H9 (cell line): ENCODE measurements around the gene RBM12. TPM values are rescaled to one million over a fixed set of nuclear protein-coding genes. Genes with fewer than 3 reads are reported as not detected.

Source experiments
- DNase-seq: peaks from one replicate; pipeline ENCODE4 v3.0.0-alpha.2; 2017
- H2AFZ ChIP-seq: one replicate; pipeline ENCODE4 v1.6.1; 2013; ENCODE audit warnings: mild to moderate bottlenecking, low read length, control low read depth, moderate library complexity
- H2AK5ac ChIP-seq: 2 replicates; pipeline ENCODE4 v1.6.1; 2013; ENCODE audit warnings: low read length, control low read depth, mixed read lengths; ENCODE audit not compliant: insufficient read length
- H2BK120ac ChIP-seq: one replicate; pipeline ENCODE4 v1.6.1; 2013; ENCODE audit warnings: low read depth, mild to moderate bottlenecking, low read length, control low read depth, inconsistent platforms; ENCODE audit not compliant: poor library complexity, severe bottlenecking
- H2BK12ac ChIP-seq: 2 replicates; pipeline ENCODE4 v1.6.1; 2013; ENCODE audit warnings: low read length, control low read depth, mixed read lengths, low read depth; ENCODE audit not compliant: insufficient read length
- H2BK15ac ChIP-seq: 2 replicates; pipeline ENCODE4 v1.6.1; 2013; ENCODE audit warnings: low read depth, low read length, control low read depth
- H2BK20ac ChIP-seq: one replicate; pipeline ENCODE4 v1.6.1; 2013; ENCODE audit warnings: low read depth, mild to moderate bottlenecking, low read length, control low read depth, inconsistent platforms; ENCODE audit not compliant: poor library complexity, severe bottlenecking
- H2BK5ac ChIP-seq: 2 replicates; pipeline ENCODE4 v1.6.1; 2013; ENCODE audit warnings: low read length, control low read depth, mixed read lengths; ENCODE audit not compliant: insufficient read length
- H3K14ac ChIP-seq: 2 replicates; pipeline ENCODE4 v1.6.1; 2013; ENCODE audit warnings: low read length, control low read depth; ENCODE audit not compliant: insufficient read depth
- H3K18ac ChIP-seq: 2 replicates; pipeline ENCODE4 v1.6.1; 2013; ENCODE audit warnings: low read depth, mild to moderate bottlenecking, mixed read lengths, low read length, control low read depth; ENCODE audit not compliant: insufficient read length
- H3K23ac ChIP-seq: 2 replicates; pipeline ENCODE4 v1.6.1; 2013; ENCODE audit warnings: low read length, control low read depth, mixed read lengths, low read depth; ENCODE audit not compliant: insufficient read length
- H3K23me2 ChIP-seq: 2 replicates; pipeline ENCODE4 v1.6.1; 2013; ENCODE audit warnings: low read depth, mild to moderate bottlenecking, mixed read lengths, low read length, control low read depth; ENCODE audit not compliant: insufficient read length, poor library complexity, severe bottlenecking
- H3K27ac ChIP-seq: 2 replicates; pipeline ENCODE4 v1.5.1; 2013; ENCODE audit warnings: low read length, control low read depth, mixed read lengths, low read depth; ENCODE audit not compliant: insufficient read length
- H3K27me3 ChIP-seq: 2 replicates; pipeline ENCODE4 v1.6.1; 2013; ENCODE audit warnings: low read length, control low read depth, inconsistent platforms; ENCODE audit not compliant: insufficient read depth
- H3K4ac ChIP-seq: 2 replicates; pipeline ENCODE4 v1.6.1; 2013; ENCODE audit warnings: low read depth, mild to moderate bottlenecking, control low read depth, inconsistent platforms, low read length, moderate library complexity
- H3K4me1 ChIP-seq: 2 replicates; pipeline ENCODE4 v1.6.1; 2013; ENCODE audit warnings: low read length, control low read depth, inconsistent platforms; ENCODE audit not compliant: insufficient read depth
- H3K4me2 ChIP-seq: 2 replicates; pipeline ENCODE4 v1.6.1; 2013; ENCODE audit warnings: low read length, control low read depth, mixed read lengths; ENCODE audit not compliant: insufficient read length, insufficient read depth
- H3K56ac ChIP-seq: 2 replicates; pipeline ENCODE4 v1.6.1; 2013; ENCODE audit warnings: low read depth, mild to moderate bottlenecking, mixed read lengths, low read length, control low read depth; ENCODE audit not compliant: insufficient read length
- H3K79me1 ChIP-seq: 2 replicates; pipeline ENCODE4 v1.6.1; 2013; ENCODE audit warnings: low read depth, mild to moderate bottlenecking, moderate library complexity, low read length, control low read depth, inconsistent platforms; ENCODE audit not compliant: insufficient read depth, poor library complexity, severe bottlenecking
- H3K79me2 ChIP-seq: 2 replicates; pipeline ENCODE4 v1.6.1; 2013; ENCODE audit warnings: low read length, control low read depth, inconsistent platforms; ENCODE audit not compliant: insufficient read depth
- H3K9ac ChIP-seq: 2 replicates; pipeline ENCODE4 v1.6.1; 2013; ENCODE audit warnings: low read length, control low read depth, mixed read lengths; ENCODE audit not compliant: insufficient read length; ENCODE audit errors: extremely low read depth
- H3K9me3 ChIP-seq: one replicate; pipeline ENCODE4 v1.6.1; 2013; ENCODE audit warnings: low read depth, low read length, inconsistent platforms; ENCODE audit not compliant: control insufficient read depth
- H3T11ph ChIP-seq: one replicate; pipeline ENCODE4 v1.6.1; 2013; ENCODE audit warnings: mild to moderate bottlenecking, low read length, control low read depth, inconsistent platforms
- H4K20me1 ChIP-seq: one replicate; pipeline ENCODE4 v1.6.1; 2013; ENCODE audit not compliant: control insufficient read depth, insufficient read length, insufficient read depth
- H4K5ac ChIP-seq: 2 replicates; pipeline ENCODE4 v1.6.1; 2013; ENCODE audit warnings: low read depth, mild to moderate bottlenecking, mixed read lengths, low read length, control low read depth; ENCODE audit not compliant: insufficient read length
- H4K8ac ChIP-seq: replicated peaks from 2 replicates; pipeline ENCODE4 v1.6.1; 2013; ENCODE audit warnings: low read length, control low read depth, mixed read lengths, low read depth; ENCODE audit not compliant: insufficient read length
- H4K91ac ChIP-seq: 2 replicates; pipeline ENCODE4 v1.6.1; 2013; ENCODE audit warnings: low read depth, mild to moderate bottlenecking, moderate library complexity, mixed read lengths, low read length, control low read depth; ENCODE audit not compliant: insufficient read length
- H3K27ac Mint-ChIP-seq, 3 experiments: 2 replicates in 2 of 3; 3 replicates in 1 of 3; pipeline ENCODE4 v1.8.0; 2020 to 2021; ENCODE audit warnings: mixed read lengths in 3 of 3, mild to moderate bottlenecking in 1 of 3, moderate library complexity in 1 of 3
- H3K27me3 Mint-ChIP-seq: 2 replicates; pipeline ENCODE4 v1.8.0; 2021; ENCODE audit warnings: low read depth, mild to moderate bottlenecking, moderate library complexity, mixed read lengths
- H3K36me3 Mint-ChIP-seq, 3 experiments: 2 replicates in 2 of 3; 3 replicates in 1 of 3; pipeline ENCODE4 v1.8.0; 2020 to 2021; ENCODE audit warnings: low read depth in 3 of 3, mixed read lengths in 3 of 3; ENCODE audit not compliant: insufficient read depth in 1 of 3
- H3K4me1 Mint-ChIP-seq, 2 experiments: 2 replicates each; pipeline ENCODE4 v1.8.0; 2020; ENCODE audit warnings: mixed read lengths in 2 of 2
- H3K4me3 Mint-ChIP-seq, 2 experiments: 2 replicates in 1 of 2; 3 replicates in 1 of 2; pipeline ENCODE4 v1.8.0; 2020 to 2021; ENCODE audit warnings: mild to moderate bottlenecking in 2 of 2, mixed read lengths in 2 of 2, moderate library complexity in 1 of 2
- H3K9me3 Mint-ChIP-seq, 2 experiments: 2 replicates in 1 of 2; 3 replicates in 1 of 2; pipeline ENCODE4 v1.8.0; 2020; ENCODE audit warnings: mild to moderate bottlenecking in 2 of 2, mixed read lengths in 2 of 2, moderate library complexity in 1 of 2
- CTCF ChIP-seq: fragments of 200-600 bp; sonication (generic); conservative IDR thresholded peaks from 3 replicates; pipeline ENCODE4 v1.8.0; 2021; ENCODE audit warnings: antibody characterized with exemption, mild to moderate bottlenecking
- WGBS: extraction: QIAGEN DNeasy Blood & Tissue Kit; methylation state at CpG from one replicate; pipeline ENCODE4 v1.1.7; 2013; ENCODE audit warnings: missing lambda C conversion rate, low lambda C conversion rate, mixed read lengths; ENCODE audit not compliant: insufficient read length; ENCODE audit errors: extremely low coverage; 5-methylcytosine and 5-hydroxymethylcytosine counted together
- total RNA-seq: library from RNA; stranded (reverse); gene quantifications from 2 replicates; pipeline ENCODE4 v1.2.1, GENCODE V29; 2021

Gene RBM12
- total RNA-seq, 1 experiment from 2014 or later: 260 TPM

DNA sequence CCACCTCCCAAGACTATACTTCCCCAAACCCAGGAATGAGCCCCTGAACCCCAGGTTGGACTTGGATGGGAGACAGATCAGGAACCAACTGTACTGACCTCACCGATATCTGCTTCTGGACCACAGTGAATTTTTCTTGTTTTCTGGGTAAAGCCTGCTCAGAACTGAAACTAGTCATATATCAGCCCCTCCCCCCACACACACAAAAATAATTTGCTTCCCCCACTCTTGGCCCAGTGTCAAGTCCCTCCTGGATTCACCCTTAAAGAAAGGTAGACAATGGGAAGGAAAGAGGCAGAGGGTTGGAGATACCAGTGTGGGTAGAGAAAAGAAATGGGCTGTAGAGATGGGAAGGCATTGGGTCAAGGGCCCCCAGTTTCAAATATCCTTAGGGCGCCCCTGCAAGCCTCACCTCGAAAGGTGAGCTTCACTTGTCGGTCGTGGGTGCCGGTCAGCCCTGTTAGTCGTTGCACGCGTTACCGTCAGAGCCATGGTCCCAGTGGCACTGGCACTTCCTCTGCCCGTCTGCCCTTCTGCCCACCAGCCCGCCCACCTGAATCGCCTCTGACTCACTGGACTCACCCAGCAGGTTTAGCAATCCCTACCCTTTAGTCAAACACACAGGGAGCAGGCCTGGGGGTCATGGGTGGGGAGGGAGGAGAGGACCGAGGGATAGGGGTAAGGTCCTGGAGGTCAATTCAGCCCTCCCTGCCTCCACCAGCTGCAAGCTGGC is 57.5 kb downstream of the RBM12 start:
- Histone ChIP-seq H3K9me3 (no peaks in the 10 kb centered on the region), H2AK5ac (no peak overlapping the region), H3K56ac (no peak overlapping the region), H3K79me1 (no peaks in the 10 kb centered on the region), H4K91ac (no peak overlapping the region), H2BK120ac (no peak overlapping the region), H4K5ac (no peak overlapping the region), H3T11ph (no peak overlapping the region), H4K20me1 (no peaks in the 10 kb centered on the region), H2BK12ac (no peak overlapping the region), H2BK15ac (no peak overlapping the region), H3K79me2 (no peaks in the 10 kb centered on the region), H4K8ac (no peak overlapping the region), H3K9ac (no peak overlapping the region), H3K27ac (no peak overlapping the region), H3K4me1 (no peaks in the 10 kb centered on the region), H3K23me2 (peaks cover under 1% of the 10 kb centered on the region), H3K18ac (no peak overlapping the region), H2AFZ (no peak overlapping the region), H2BK20ac (no peak overlapping the region), H3K4ac (no peak overlapping the region), H3K4me2 (no peak overlapping the region), H2BK5ac (no peak overlapping the region), H3K27me3 (peaks cover 6% of the 10 kb centered on the region; the same call in 1 of the 2 replicates), H3K14ac (no peak overlapping the region), H3K23ac (no peak overlapping the region)
- peaks cover 35% of the 10 kb centered on the region for H3K27me3 Mint-ChIP-seq
- no peak overlapping the region for H3K4me3 Mint-ChIP-seq
- H3K27ac Mint-ChIP-seq: no peak overlapping the region; a peak in 1 of 7 replicates
- no peaks in the 10 kb centered on the region for H3K36me3 Mint-ChIP-seq
- no peak for DNase-seq
- no peak for TF ChIP-seq CTCF
- H3K9me3 Mint-ChIP-seq: no peaks in the 10 kb centered on the region
- no CpG with 5 or more reads among the region's 14 CpGs for WGBS
- peaks cover 4 to 8% of the 10 kb centered on the region in 2 experiments for H3K4me1 Mint-ChIP-seq
